Upper lobe of left lung (tissue), 6 donors: Measurements from ENCODE around the gene CCDC112. TPM values are rescaled to one million over a fixed set of nuclear protein-coding genes. Genes with fewer than 3 reads are reported as not detected.

Source experiments
- ATAC-seq, 2 donors: fragments of 200-7000 bp; cut with Tn5 transposase; one replicate each; pipeline ENCODE4 v1.9.1; 2022; ENCODE audit warnings: mild to moderate bottlenecking in 2 of 2, moderate library complexity in 2 of 2; ENCODE audit not compliant: low FRiP score in 2 of 2
- DNase-seq, 2 donors: peaks; one replicate each; pipeline ENCODE4 v3.0.0-alpha.2; 2019 to 2020
- H3K27ac ChIP-seq, 4 donors: fragments of 200-600 bp; sonication (generic); one replicate each; pipeline ENCODE4 v1.5.1; 2016 to 2019
- H3K27me3 ChIP-seq, 4 donors: fragments of 200-600 bp; sonication (generic); one replicate each; pipeline ENCODE4 v1.5.1; 2017 to 2019
- H3K36me3 ChIP-seq, 4 donors: fragments of 200-600 bp; sonication (generic); one replicate each; pipeline ENCODE4 v1.5.1; 2016 to 2019
- H3K4me1 ChIP-seq, 4 donors: fragments of 200-600 bp; sonication (generic); one replicate each; pipeline ENCODE4 v1.5.1; 2018 to 2019
- H3K4me3 ChIP-seq, 4 donors: fragments of 200-600 bp; sonication (generic); one replicate each; pipeline ENCODE4 v1.5.1; 2017 to 2019; ENCODE audit warnings: mild to moderate bottlenecking in 2 of 4, moderate library complexity in 1 of 4
- H3K9me3 ChIP-seq, 4 donors: fragments of 200-600 bp; sonication (generic); one replicate each; pipeline ENCODE4 v1.5.1; 2018 to 2019
- EP300 ChIP-seq, 4 donors: sonication (generic); formaldehyde crosslinking; IDR thresholded peaks; one replicate each; pipeline ENCODE4 v1.5.1; 2017; ENCODE audit warnings: antibody characterized with exemption in 4 of 4, control low read depth in 2 of 4
- POLR2A ChIP-seq, 4 donors: fragments of 450-650 bp; IDR thresholded peaks; one replicate each; pipeline ENCODE4 v1.5.1; 2016 to 2017; ENCODE audit warnings: antibody characterized with exemption in 4 of 4, mild to moderate bottlenecking in 2 of 4
- POLR2AphosphoS5 ChIP-seq, 2 donors: sonication (generic); formaldehyde crosslinking; IDR thresholded peaks; one replicate each; pipeline ENCODE4 v1.5.1; 2017; ENCODE audit warnings: antibody characterized with exemption in 2 of 2
- WGBS, 2 donors: methylation state at CpG; one replicate each; pipeline ENCODE4 v1.1.5; 2017 to 2018; 5-methylcytosine and 5-hydroxymethylcytosine counted together
- total RNA-seq, 6 donors: library from RNA; depleted of rRNA in 4 of 6; stranded (reverse); fragments of >200 nt in 4 of 6; gene quantifications; one replicate each; pipeline versions ENCODE4 v1.1.0 to v1.2.1, GENCODE V29; 2016 to 2021
- TF ChIP-seq, protein P1 (sequence below), 6 experiments: fragments of 450-650 bp in 4 of 6; fragments of 200-600 bp in 2 of 6; sonication (generic) in 2 of 6; IDR thresholded peaks; one replicate each; pipeline ENCODE4 v1.5.1; 2016 to 2019; ENCODE audit warnings: antibody characterized with exemption in 6 of 6
- donor health status: DM: no; HTN: no; CAD: no; lungs with moderate emphysema.
- donor health status: DM: no; HTN: yes; CAD: no; lungs with severe emphysema.

The CCDC112 gene
- total RNA-seq, 6 donors from 2014 or later = 1.8 to 32.7 (median 8.0) TPM

DNA sequence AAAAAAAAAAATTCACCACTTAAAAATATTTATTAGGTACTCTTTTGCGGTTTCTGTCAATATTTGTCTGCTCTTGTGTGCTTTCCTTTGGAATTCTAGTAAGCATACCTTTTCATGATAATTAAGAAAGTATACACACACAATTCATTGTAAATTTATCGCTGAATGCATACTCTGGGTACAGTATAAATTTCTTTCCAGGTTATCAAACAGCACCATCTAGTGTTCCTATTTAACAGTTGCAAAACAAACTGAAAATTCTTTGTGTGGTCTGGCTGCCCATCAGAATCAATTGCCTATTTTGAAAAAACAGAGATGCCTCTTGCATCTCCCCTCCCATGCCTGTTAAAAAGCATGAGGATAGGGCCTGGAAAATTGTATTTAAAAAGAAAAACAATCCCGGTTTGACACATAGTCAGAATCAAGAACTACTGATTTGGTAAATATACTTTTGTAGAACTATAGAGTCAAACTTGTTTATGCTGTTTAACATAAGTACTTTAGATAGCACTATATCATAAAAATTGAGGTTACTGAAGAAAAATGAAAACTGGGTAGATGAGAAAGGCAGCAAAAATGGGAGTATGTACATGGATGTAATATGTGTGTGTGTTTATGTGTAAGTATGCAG lies 50.0 kb downstream of the CCDC112 start:
- Histone ChIP-seq H3K9me3 (no peaks in the 10 kb centered on the region), H3K36me3 (peaks cover 0 to 9% (median 0%) of the 10 kb centered on the region in 4 donors), H3K27ac (no peak overlapping the region), H3K4me1 (peaks cover 8 to 10% (median 9%) of the 10 kb centered on the region in 4 donors), H3K4me3 (no peak overlapping the region), H3K27me3 (no peaks in the 10 kb centered on the region)
- WGBS, 2 donors = 33 to 36% methylated on average over 3 of the region's 3 CpGs
- peak in 1 of 2 donors; percentile 57 for ATAC-seq
- TF ChIP-seq POLR2A (IDR thresholded peaks at IDR 0.05) (no peak), EP300 (IDR thresholded peaks at IDR 0.05) (no peak), POLR2AphosphoS5 (IDR thresholded peaks at IDR 0.05) (no peak)
- TF ChIP-seq, protein P1, sequence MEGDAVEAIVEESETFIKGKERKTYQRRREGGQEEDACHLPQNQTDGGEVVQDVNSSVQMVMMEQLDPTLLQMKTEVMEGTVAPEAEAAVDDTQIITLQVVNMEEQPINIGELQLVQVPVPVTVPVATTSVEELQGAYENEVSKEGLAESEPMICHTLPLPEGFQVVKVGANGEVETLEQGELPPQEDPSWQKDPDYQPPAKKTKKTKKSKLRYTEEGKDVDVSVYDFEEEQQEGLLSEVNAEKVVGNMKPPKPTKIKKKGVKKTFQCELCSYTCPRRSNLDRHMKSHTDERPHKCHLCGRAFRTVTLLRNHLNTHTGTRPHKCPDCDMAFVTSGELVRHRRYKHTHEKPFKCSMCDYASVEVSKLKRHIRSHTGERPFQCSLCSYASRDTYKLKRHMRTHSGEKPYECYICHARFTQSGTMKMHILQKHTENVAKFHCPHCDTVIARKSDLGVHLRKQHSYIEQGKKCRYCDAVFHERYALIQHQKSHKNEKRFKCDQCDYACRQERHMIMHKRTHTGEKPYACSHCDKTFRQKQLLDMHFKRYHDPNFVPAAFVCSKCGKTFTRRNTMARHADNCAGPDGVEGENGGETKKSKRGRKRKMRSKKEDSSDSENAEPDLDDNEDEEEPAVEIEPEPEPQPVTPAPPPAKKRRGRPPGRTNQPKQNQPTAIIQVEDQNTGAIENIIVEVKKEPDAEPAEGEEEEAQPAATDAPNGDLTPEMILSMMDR (IDR thresholded peaks at IDR 0.05) = peak; percentile 31 to 63 (median 58)
- no peak for DNase-seq

GRCh38 chr5:115243412-115243811 lies 53.0 kb downstream of the CCDC112 start:
- no peak for ATAC-seq
- Histone ChIP-seq H3K9me3 (no peaks in the 10 kb centered on the region), H3K36me3 (peaks cover 0 to 29% (median 10%) of the 10 kb centered on the region in 4 donors), H3K27ac (no peak overlapping the region), H3K27me3 (no peaks in the 10 kb centered on the region), H3K4me3 (no peak overlapping the region), H3K4me1 (peaks cover 0 to 10% (median 6%) of the 10 kb centered on the region in 4 donors)
- DNase-seq = no peak
- no peak for TF ChIP-seq POLR2AphosphoS5 (IDR thresholded peaks at IDR 0.05)
- no peak for TF ChIP-seq POLR2A (IDR thresholded peaks at IDR 0.05)
- no peak for TF ChIP-seq EP300 (IDR thresholded peaks at IDR 0.05)

- TF ChIP-seq POLR2AphosphoS5 (IDR thresholded peaks at IDR 0.05) = no peak
- TF ChIP-seq POLR2A (IDR thresholded peaks at IDR 0.05) = no peak
- TF ChIP-seq EP300 (IDR thresholded peaks at IDR 0.05) = no peak
- TF ChIP-seq, protein P1 (IDR thresholded peaks at IDR 0.05) = no peak
- 60 to 69% methylated on average over 4 of the region's 4 CpGs for whole genome bisulfite sequencing, 2 donors
- Histone ChIP-seq H3K4me3 (no peak overlapping the region), H3K27me3 (no peaks in the 10 kb centered on the region), H3K4me1 (peaks cover 0 to 10% (median 6%) of the 10 kb centered on the region in 4 donors), H3K9me3 (no peaks in the 10 kb centered on the region), H3K36me3 (peaks cover 0 to 32% (median 10%) of the 10 kb centered on the region in 4 donors), H3K27ac (no peak overlapping the region)
- no peak for ATAC-seq
- DNase-seq = no peak
Measured at GRCh38 chr5:115241881-115242642, 54.4 kb downstream of the CCDC112 start.

- DNase-seq (no peak), ATAC-seq (no peak)
- Histone ChIP-seq H3K9me3 (no peaks in the 10 kb centered on the region), H3K4me3 (no peak overlapping the region), H3K4me1 (no peaks in the 10 kb centered on the region), H3K36me3 (peaks cover 0 to 59% (median 13%) of the 10 kb centered on the region in 4 donors), H3K27me3 (no peaks in the 10 kb centered on the region), H3K27ac (no peak overlapping the region)
- TF ChIP-seq POLR2A (IDR thresholded peaks at IDR 0.05) (no peak), EP300 (IDR thresholded peaks at IDR 0.05) (no peak), POLR2AphosphoS5 (IDR thresholded peaks at IDR 0.05) (no peak)
- TF ChIP-seq, protein P1 (IDR thresholded peaks at IDR 0.05) = no peak
- WGBS, 2 donors = 89 to 95% methylated on average over 3 of the region's 3 CpGs
Measured at GRCh38 chr5:115237066-115237465, 59.4 kb downstream of the CCDC112 start.

DNA sequence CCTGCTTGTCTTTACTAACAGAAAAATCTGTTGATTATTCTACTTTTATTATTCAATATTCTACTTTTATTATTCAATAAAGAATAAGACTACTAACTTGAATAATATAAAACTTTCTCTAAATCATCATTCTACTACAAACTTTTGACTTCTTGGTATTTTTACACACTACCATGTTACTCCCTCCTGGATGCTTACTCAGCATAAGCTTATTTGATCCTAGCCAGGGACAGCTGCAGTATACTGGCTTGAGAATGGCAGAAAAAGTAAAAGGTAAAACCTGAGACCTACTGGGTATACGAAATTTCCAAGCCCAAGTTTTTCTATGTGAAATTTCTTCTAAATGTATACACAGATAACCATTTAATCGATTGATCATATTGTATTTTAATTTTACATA lies 59.9 kb downstream of the CCDC112 start:
- WGBS, 2 donors = 92 to 94% methylated on average over 2 of the region's 2 CpGs
- TF ChIP-seq POLR2A (IDR thresholded peaks at IDR 0.05) (no peak), POLR2AphosphoS5 (IDR thresholded peaks at IDR 0.05) (no peak)

More for the DNA sequence above, 59.9 kb downstream of the CCDC112 start:
- no peak overlapping the region for H3K4me3 ChIP-seq
- H3K27me3 ChIP-seq = no peaks in the 10 kb centered on the region
- no peak for DNase-seq
- no peak overlapping the region for H3K27ac ChIP-seq
- H3K36me3 ChIP-seq = peaks cover 0 to 59% (median 13%) of the 10 kb centered on the region in 4 donors
- no peaks in the 10 kb centered on the region for H3K9me3 ChIP-seq
- no peaks in the 10 kb centered on the region for H3K4me1 ChIP-seq
- ATAC-seq = no peak
